OCI-LY7 (cell line): ENCODE data around the gene GFM2. TPM values are rescaled to one million over a fixed set of nuclear protein-coding genes. Genes with fewer than 3 reads are reported as not detected.

Experiments
- BruUV-seq: library from RNA; stranded (reverse); fragments of 400-500 nt; replicated peaks from 2 replicates; lab custom pipeline; 2021; lab: Mats Ljungman, UMichigan
- CTCF ChIA-PET: fragments of 300-600 bp; sonication (Branson Sonifier 250); formaldehyde crosslinking; loops from one replicate; lab custom pipeline; 2022; ENCODE audit warnings: antibody characterized with exemption; ENCODE audit not compliant: unreplicated experiment; lab: Charles Lee
- POLR2A ChIA-PET: fragments of 300-600 bp; sonication (Branson Sonifier 250); formaldehyde crosslinking; loops from one replicate; lab custom pipeline; 2022; ENCODE audit warnings: antibody characterized with exemption; lab: Charles Lee
- DNase-seq: peaks from one replicate; pipeline ENCODE4 v3.0.0-alpha.2; 2015; ENCODE audit warnings: low spot score
- H2AFZ ChIP-seq: fragments of 200-600 bp; sonication (generic), shearing (Covaris generic); 2 replicates; pipeline ENCODE4 v1.6.1; 2014; ENCODE audit warnings: mild to moderate bottlenecking, antibody characterized with exemption, low read length, moderate library complexity
- H3K27ac ChIP-seq: fragments of 200-600 bp; sonication (generic); 2 replicates; pipeline ENCODE4 v1.5.1; 2014; ENCODE audit warnings: mixed run types, low read depth, mild to moderate bottlenecking, moderate library complexity, low read length, inconsistent platforms; ENCODE audit not compliant: poor library complexity, severe bottlenecking
- H3K36me3 ChIP-seq: fragments of 200-600 bp; sonication (generic); 2 replicates; pipeline ENCODE4 v1.6.1; 2014; ENCODE audit warnings: mild to moderate bottlenecking, antibody characterized with exemption, low read length, moderate library complexity, mixed read lengths; ENCODE audit not compliant: insufficient read depth
- H3K4me1 ChIP-seq: fragments of 200-600 bp; sonication (generic); 2 replicates; pipeline ENCODE4 v1.5.1; 2014; ENCODE audit warnings: mild to moderate bottlenecking, low read length; ENCODE audit not compliant: insufficient read depth, poor library complexity, severe bottlenecking
- H3K4me2 ChIP-seq: fragments of 200-600 bp; sonication (generic); 2 replicates; pipeline ENCODE4 v1.6.1; 2014; ENCODE audit warnings: mild to moderate bottlenecking, low read length
- H3K4me3 ChIP-seq: fragments of 200-600 bp; sonication (generic); 2 replicates; pipeline ENCODE4 v1.5.1; 2014; ENCODE audit warnings: mild to moderate bottlenecking, low read depth, low read length; ENCODE audit not compliant: poor library complexity, severe bottlenecking
- H3K79me2 ChIP-seq: fragments of 200-600 bp; sonication (generic); 2 replicates; pipeline ENCODE4 v1.6.1; 2016; ENCODE audit warnings: low read depth, mild to moderate bottlenecking, low read length, moderate library complexity, mixed read lengths; ENCODE audit not compliant: insufficient read depth
- H3K9me2 ChIP-seq: fragments of 200-600 bp; sonication (generic); 2 replicates; pipeline ENCODE4 v1.6.1; 2016; ENCODE audit warnings: mild to moderate bottlenecking, low read length, mixed read lengths; ENCODE audit not compliant: insufficient read depth
- H3K9me3 ChIP-seq: fragments of 200-600 bp; sonication (generic); 2 replicates; pipeline ENCODE4 v1.6.1; 2014; ENCODE audit warnings: mild to moderate bottlenecking, mixed run types, low read length, mixed read lengths
- H4K20me1 ChIP-seq: fragments of 200-600 bp; sonication (generic); 2 replicates; pipeline ENCODE4 v1.6.1; 2014; ENCODE audit warnings: mild to moderate bottlenecking, antibody characterized with exemption, low read length, moderate library complexity, mixed read lengths; ENCODE audit not compliant: insufficient read depth
- EZH2phosphoT487 ChIP-seq: fragments of 200-600 bp; sonication (generic); IDR thresholded peaks from 2 replicates; pipeline ENCODE4 v1.6.1; 2018; ENCODE audit warnings: low read depth, borderline replicate concordance, mild to moderate bottlenecking, mixed run types, antibody characterized with exemption, low read length, moderate library complexity, mixed read lengths
- intact Hi-C: fragments of 100-400 bp; cut with micrococcal nuclease; formaldehyde crosslinking; loops from one replicate; pipeline ENCODE4 v1.10.0; 2022; ENCODE audit not compliant: unreplicated experiment
- total RNA-seq, 2 experiments: library from RNA; depleted of rRNA in 1 of 2; stranded (reverse); fragments of >200 nt in 1 of 2; shearing (Covaris generic) in 1 of 2; gene quantifications; 2 replicates each; pipeline ENCODE4 v1.2.3, GENCODE V29; 2014 to 2022
- TF ChIP-seq, protein P1 (sequence below): fragments of 200-600 bp; sonication (generic); conservative IDR thresholded peaks from 2 replicates; pipeline ENCODE4 v1.5.1; 2014; ENCODE audit warnings: mild to moderate bottlenecking, antibody characterized with exemption, low read length, moderate library complexity, mixed read lengths

Gene GFM2
- total RNA-seq, 2 experiments from 2014 or later, result 35.0 to 36.9 TPM

DNA sequence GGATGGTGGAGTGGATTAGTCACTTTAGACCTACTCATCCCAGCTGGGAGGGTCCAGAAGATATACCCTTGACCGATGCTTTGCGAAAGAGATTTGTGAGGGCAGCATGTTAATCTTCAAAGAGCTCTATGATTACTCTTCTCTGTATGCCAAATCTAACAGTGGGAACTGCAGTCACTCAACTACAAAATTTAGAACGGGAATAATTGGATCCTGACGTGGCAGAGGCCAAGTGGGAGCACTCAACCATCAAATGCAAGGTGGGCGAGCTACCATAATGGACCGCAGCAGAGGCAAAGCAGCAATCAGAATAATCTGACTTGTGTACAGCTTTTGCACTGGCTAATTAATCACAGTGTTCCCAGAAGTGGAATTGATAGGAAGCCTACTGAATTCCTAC, 20.5 kb upstream of the GFM2 start:
- H3K9me3 ChIP-seq, result no peaks in the 10 kb centered on the region
- no peaks in the 10 kb centered on the region for H3K36me3 ChIP-seq
- ChIA-PET POLR2A (interaction anchor here (1.5 kb wide), 1 partner anchor 8 kb away, joined by 3 read pairs; no protein-coding TSS in a partner anchor), CTCF (no interaction called here)
- H4K20me1 ChIP-seq, result no peaks in the 10 kb centered on the region
- no peak overlapping the region for H2AFZ ChIP-seq
- no peaks in the 10 kb centered on the region for H3K79me2 ChIP-seq
- H3K9me2 ChIP-seq, result no peaks in the 10 kb centered on the region
- H3K27ac ChIP-seq, result no peak overlapping the region
- TF ChIP-seq, protein P1, sequence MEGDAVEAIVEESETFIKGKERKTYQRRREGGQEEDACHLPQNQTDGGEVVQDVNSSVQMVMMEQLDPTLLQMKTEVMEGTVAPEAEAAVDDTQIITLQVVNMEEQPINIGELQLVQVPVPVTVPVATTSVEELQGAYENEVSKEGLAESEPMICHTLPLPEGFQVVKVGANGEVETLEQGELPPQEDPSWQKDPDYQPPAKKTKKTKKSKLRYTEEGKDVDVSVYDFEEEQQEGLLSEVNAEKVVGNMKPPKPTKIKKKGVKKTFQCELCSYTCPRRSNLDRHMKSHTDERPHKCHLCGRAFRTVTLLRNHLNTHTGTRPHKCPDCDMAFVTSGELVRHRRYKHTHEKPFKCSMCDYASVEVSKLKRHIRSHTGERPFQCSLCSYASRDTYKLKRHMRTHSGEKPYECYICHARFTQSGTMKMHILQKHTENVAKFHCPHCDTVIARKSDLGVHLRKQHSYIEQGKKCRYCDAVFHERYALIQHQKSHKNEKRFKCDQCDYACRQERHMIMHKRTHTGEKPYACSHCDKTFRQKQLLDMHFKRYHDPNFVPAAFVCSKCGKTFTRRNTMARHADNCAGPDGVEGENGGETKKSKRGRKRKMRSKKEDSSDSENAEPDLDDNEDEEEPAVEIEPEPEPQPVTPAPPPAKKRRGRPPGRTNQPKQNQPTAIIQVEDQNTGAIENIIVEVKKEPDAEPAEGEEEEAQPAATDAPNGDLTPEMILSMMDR, result no peak
- no peak for TF ChIP-seq EZH2phosphoT487
- DNase-seq, result no peak
- intact Hi-C loops, result no loop called here
- no peak overlapping the region for H3K4me2 ChIP-seq
- no peaks in the 10 kb centered on the region for H3K4me1 ChIP-seq
- no TSS peak for BruUV-seq
- H3K4me3 ChIP-seq, result no peak overlapping the region

DNA sequence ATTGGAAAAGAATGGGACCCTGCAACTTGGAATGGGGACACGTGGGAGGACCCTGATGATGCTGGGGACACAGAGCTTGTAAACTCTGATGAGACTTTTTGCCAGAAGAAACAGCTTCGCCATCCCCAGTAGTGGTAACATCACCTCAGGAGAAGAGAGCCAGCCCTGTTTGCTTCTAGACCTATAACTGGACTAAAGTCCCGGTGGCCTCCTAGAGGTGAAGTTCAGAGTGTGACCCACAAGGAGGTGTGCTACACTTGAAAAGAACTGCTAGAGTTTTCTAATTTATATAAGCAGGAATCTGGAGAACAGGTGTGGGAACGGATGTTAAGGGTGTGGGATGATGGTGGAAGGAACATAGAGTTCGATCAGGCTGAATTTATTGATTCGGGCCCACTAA, 19.9 kb upstream of the GFM2 start:
- no TSS peak for BruUV-seq
- no peak overlapping the region for H3K27ac ChIP-seq
- no peak overlapping the region for H2AFZ ChIP-seq
- no peaks in the 10 kb centered on the region for H3K4me1 ChIP-seq
- no peaks in the 10 kb centered on the region for H3K79me2 ChIP-seq
- ChIA-PET POLR2A (interaction anchor here (1.5 kb wide), 1 partner anchor 9 kb away, joined by 3 read pairs; no protein-coding TSS in a partner anchor), CTCF (no interaction called here)
- no peak for DNase-seq
- no peaks in the 10 kb centered on the region for H3K36me3 ChIP-seq
- TF ChIP-seq EZH2phosphoT487, result no peak
- TF ChIP-seq, protein P1, result no peak
- no peak overlapping the region for H3K4me2 ChIP-seq
- no peaks in the 10 kb centered on the region for H4K20me1 ChIP-seq
- no peaks in the 10 kb centered on the region for H3K9me3 ChIP-seq
- intact Hi-C loops, result no loop called here
- no peaks in the 10 kb centered on the region for H3K9me2 ChIP-seq
- no peak overlapping the region for H3K4me3 ChIP-seq

DNA sequence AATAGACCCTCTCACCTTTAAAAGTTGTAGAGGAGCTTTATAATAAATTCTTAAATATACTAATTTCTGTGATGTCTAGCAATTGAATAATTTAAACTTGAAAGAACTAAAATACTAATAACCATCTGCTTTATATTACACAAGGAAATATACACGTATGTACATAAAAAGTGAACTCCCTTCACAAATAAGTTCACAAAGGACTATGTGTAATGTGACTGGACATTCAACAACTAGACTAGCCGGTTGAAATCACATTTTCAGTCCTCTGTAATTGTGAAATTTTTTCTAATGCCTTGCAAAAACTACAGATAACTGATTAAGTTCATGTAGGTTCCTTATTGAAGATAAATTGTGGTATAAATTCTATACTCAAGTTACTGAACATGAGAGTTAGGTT, 11.7 kb upstream of the GFM2 start:
- Histone ChIP-seq H3K79me2 (no peaks in the 10 kb centered on the region), H3K36me3 (peaks cover 60% of the 10 kb centered on the region), H4K20me1 (no peaks in the 10 kb centered on the region), H3K4me3 (no peak overlapping the region), H3K27ac (no peak overlapping the region), H3K4me1 (no peaks in the 10 kb centered on the region), H3K9me2 (no peaks in the 10 kb centered on the region), H2AFZ (no peak overlapping the region), H3K9me3 (no peaks in the 10 kb centered on the region), H3K4me2 (no peak overlapping the region)
- ChIA-PET POLR2A (no interaction called here), CTCF (no interaction called here)
- intact Hi-C loops, result no loop called here
- DNase-seq, result no peak
- no TSS peak for BruUV-seq
- TF ChIP-seq EZH2phosphoT487, result no peak
- TF ChIP-seq, protein P1, result no peak
